ENCODE data around the gene IFNW1.

Gene IFNW1

DNA sequence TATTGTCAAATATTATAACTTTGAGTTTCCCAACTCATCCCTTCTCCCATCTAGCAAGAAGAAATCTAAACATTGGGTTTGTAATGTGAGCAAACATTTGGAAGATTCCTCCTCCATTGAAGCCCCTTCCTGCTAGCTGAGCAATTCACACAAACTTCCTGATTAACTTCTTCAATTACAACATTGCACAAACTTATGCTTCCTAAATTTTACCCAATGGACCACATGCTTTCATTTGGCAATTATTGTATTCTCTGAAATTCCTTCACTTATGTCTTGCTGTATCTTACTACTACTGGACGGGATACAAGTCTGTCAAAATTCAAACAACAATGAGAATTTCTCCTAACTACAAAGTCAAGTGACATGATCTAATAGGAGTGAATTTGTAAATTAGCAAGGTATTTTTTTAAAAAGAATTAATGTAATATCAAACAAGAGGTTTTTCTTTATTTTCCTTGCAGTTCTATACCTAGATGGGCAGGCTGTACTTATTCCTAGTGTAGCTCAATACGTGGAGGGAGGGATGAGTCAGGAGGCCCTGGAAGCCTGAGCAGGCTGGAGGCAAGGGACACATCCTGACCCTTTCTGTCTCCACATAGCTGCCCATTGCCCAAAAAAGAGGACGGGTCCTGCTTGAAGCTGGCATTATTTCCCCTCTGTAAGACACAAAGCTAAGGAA is 11.8 kb upstream of the IFNW1 start:
- H3K36me3 ChIP-seq (ENCODE audit: control insufficient read depth, low read length), result no peaks in the 10 kb centered on the region
- no peak overlapping the region for H3K4me2 ChIP-seq (ENCODE audit: low read length)
- H3K27me3 ChIP-seq (ENCODE audit: control insufficient read depth, low read length), result 0 out of 2 replicates have a peak, but pooled peaks cover 3% of the 10 kb centered on the region
- TF ChIP-seq CTCF (IDR thresholded peaks at IDR 0.05; ENCODE audit: low read depth, low read length, poor library complexity, severe bottlenecking) (no peak), EZH2phosphoT487 (IDR thresholded peaks at IDR 0.05; ENCODE audit: borderline replicate concordance, low read length) (no peak)
- H3F3A ChIP-seq (ENCODE audit: control insufficient read depth, insufficient read depth), result no peaks in the 10 kb centered on the region
- H3K9me2 ChIP-seq (replicated peaks; ENCODE audit: control insufficient read depth, low read length), result no peaks in the 10 kb centered on the region
- H4K20me1 ChIP-seq (ENCODE audit: control insufficient read depth, insufficient read depth, low read depth, low read length), result no peaks in the 10 kb centered on the region
- no peak overlapping the region for H3K4me3 ChIP-seq (ENCODE audit: low read length)
- H3K79me2 ChIP-seq (ENCODE audit: control insufficient read depth, low read length), result no peaks in the 10 kb centered on the region
- no peaks in the 10 kb centered on the region for H3K9me3 ChIP-seq (ENCODE audit: control insufficient read depth, insufficient read depth, low read length)
- H3K27ac ChIP-seq (ENCODE audit: low read depth, low read length), result no peak overlapping the region
- no peaks in the 10 kb centered on the region for H3K4me1 ChIP-seq (ENCODE audit: control insufficient read depth, low read length)

DNA sequence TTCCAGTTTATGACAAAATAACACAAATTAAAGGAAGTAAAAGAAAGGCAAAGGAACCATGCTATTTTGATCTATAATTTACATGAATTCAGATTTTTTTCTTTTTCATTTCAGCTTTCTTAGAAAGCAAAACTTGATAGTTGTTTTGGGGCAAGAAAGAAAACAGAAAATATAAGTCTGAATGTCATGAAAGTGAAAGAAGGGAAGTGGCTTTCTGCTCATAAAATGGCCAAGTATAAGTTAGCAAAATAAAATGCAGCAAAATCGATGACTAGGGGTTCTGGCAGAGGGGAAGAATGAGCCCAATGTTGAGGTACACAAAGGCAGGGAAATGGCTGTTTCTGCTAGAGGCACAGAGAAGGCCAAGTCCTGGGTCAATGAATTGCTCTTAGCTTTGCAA is 3.0 kb upstream of the IFNW1 start:
- Histone ChIP-seq H3F3A (ENCODE audit: control insufficient read depth, insufficient read depth) (no peaks in the 10 kb centered on the region), H3K9me2 (replicated peaks; ENCODE audit: control insufficient read depth, low read length) (no peaks in the 10 kb centered on the region), H3K9me3 (ENCODE audit: control insufficient read depth, insufficient read depth, low read length) (no peaks in the 10 kb centered on the region), H3K36me3 (ENCODE audit: control insufficient read depth, low read length) (no peaks in the 10 kb centered on the region), H3K27me3 (ENCODE audit: control insufficient read depth, low read length) (no peaks in the 10 kb centered on the region), H3K79me2 (ENCODE audit: control insufficient read depth, low read length) (no peaks in the 10 kb centered on the region), H3K4me1 (ENCODE audit: control insufficient read depth, low read length) (no peaks in the 10 kb centered on the region), H3K4me3 (ENCODE audit: low read length) (no peak overlapping the region), H3K4me2 (ENCODE audit: low read length) (no peak overlapping the region), H4K20me1 (ENCODE audit: control insufficient read depth, insufficient read depth, low read depth, low read length) (no peaks in the 10 kb centered on the region), H3K27ac (ENCODE audit: low read depth, low read length) (no peak overlapping the region)
- TF ChIP-seq EZH2phosphoT487 (IDR thresholded peaks at IDR 0.05; ENCODE audit: borderline replicate concordance, low read length), result no peak
- no peak for TF ChIP-seq CTCF (IDR thresholded peaks at IDR 0.05; ENCODE audit: low read depth, low read length, poor library complexity, severe bottlenecking)

- Histone ChIP-seq H3K79me2 (ENCODE audit: control insufficient read depth, low read length) (no peaks in the 10 kb centered on the region), H3K27ac (ENCODE audit: low read depth, low read length) (no peak overlapping the region), H3K9me2 (replicated peaks; ENCODE audit: control insufficient read depth, low read length) (no peaks in the 10 kb centered on the region), H3K4me3 (ENCODE audit: low read length) (no peak overlapping the region), H3K4me2 (ENCODE audit: low read length) (no peak overlapping the region), H3F3A (ENCODE audit: control insufficient read depth, insufficient read depth) (no peaks in the 10 kb centered on the region), H3K9me3 (ENCODE audit: control insufficient read depth, insufficient read depth, low read length) (no peaks in the 10 kb centered on the region), H3K27me3 (ENCODE audit: control insufficient read depth, low read length) (no peaks in the 10 kb centered on the region), H3K4me1 (ENCODE audit: control insufficient read depth, low read length) (no peaks in the 10 kb centered on the region), H3K36me3 (ENCODE audit: control insufficient read depth, low read length) (no peaks in the 10 kb centered on the region), H4K20me1 (ENCODE audit: control insufficient read depth, insufficient read depth, low read depth, low read length) (no peaks in the 10 kb centered on the region)
- TF ChIP-seq EZH2phosphoT487 (IDR thresholded peaks at IDR 0.05; ENCODE audit: borderline replicate concordance, low read length), result no peak
- TF ChIP-seq CTCF (IDR thresholded peaks at IDR 0.05; ENCODE audit: low read depth, low read length, poor library complexity, severe bottlenecking), result no peak
Measured at GRCh38 chr9:21137020-21137419, 4.6 kb downstream of the IFNW1 start.
